IMR-90 (cell line): Measurements from ENCODE around the gene LPXN. TPM values are rescaled to one million over a fixed set of nuclear protein-coding genes. Genes with fewer than 3 reads are reported as not detected.

Experiments used
- ATAC-seq: fragments of 200-7000 bp; cut with Tn5 transposase; 2 replicates; pipeline ENCODE4 v1.9.1; 2020; ENCODE audit warnings: low read depth, mild to moderate bottlenecking, moderate library complexity
- BruUV-seq: library from RNA; stranded (reverse); fragments of 400-500 nt; replicated peaks from 2 replicates; lab custom pipeline; 2021; lab: Mats Ljungman, UMichigan
- CTCF ChIA-PET: fragments of 300-600 bp; formaldehyde crosslinking; extraction: SDS; loops from one replicate; lab custom pipeline; 2021; ENCODE audit warnings: antibody characterized with exemption; lab: Yijun Ruan, JAX
- POLR2A ChIA-PET: fragments of 300-600 bp; sonication (Branson Sonifier 250); formaldehyde crosslinking; loops from one replicate; lab custom pipeline; 2022; ENCODE audit warnings: antibody characterized with exemption; ENCODE audit not compliant: unreplicated experiment; lab: Charles Lee
- DNase-seq: peaks from one replicate; pipeline ENCODE4 v3.0.0; 2013
- H2AFZ ChIP-seq: replicated peaks from 2 replicates; pipeline ENCODE3; 2013; ENCODE audit warnings: low read length, mild to moderate bottlenecking; ENCODE audit not compliant: poor library complexity
- H2AK5ac ChIP-seq: 2 replicates; pipeline ENCODE4 v1.6.1; 2013; ENCODE audit warnings: low read depth, low read length, inconsistent platforms
- H2AK9ac ChIP-seq: replicated peaks from 2 replicates; pipeline ENCODE3; 2013; ENCODE audit warnings: mild to moderate bottlenecking, low read depth, low read length, moderate library complexity; ENCODE audit not compliant: poor library complexity
- H2BK120ac ChIP-seq: 2 replicates; pipeline ENCODE4 v1.6.1; 2013; ENCODE audit warnings: low read depth, low read length, inconsistent platforms
- H2BK15ac ChIP-seq: 3 replicates; pipeline ENCODE4 v1.6.1; 2013; ENCODE audit warnings: low read depth, low read length, inconsistent platforms
- H2BK20ac ChIP-seq: 2 replicates; pipeline ENCODE4 v1.6.1; 2013; ENCODE audit warnings: low read depth, mild to moderate bottlenecking, inconsistent platforms, low read length, moderate library complexity
- H2BK5ac ChIP-seq: 2 replicates; pipeline ENCODE4 v1.6.1; 2013; ENCODE audit warnings: mild to moderate bottlenecking, low read depth, low read length, inconsistent platforms; ENCODE audit not compliant: poor library complexity, severe bottlenecking
- H3K14ac ChIP-seq: replicated peaks from 2 replicates; pipeline ENCODE4 v1.6.1; 2013; ENCODE audit warnings: low read depth, low read length, inconsistent platforms
- H3K18ac ChIP-seq: 2 replicates; pipeline ENCODE4 v1.6.1; 2013; ENCODE audit warnings: low read depth, low read length, control low read depth
- H3K23ac ChIP-seq: 2 replicates; pipeline ENCODE4 v1.6.1; 2013; ENCODE audit warnings: low read depth, low read length, inconsistent platforms
- H3K27ac ChIP-seq: 2 replicates; pipeline ENCODE4 v1.5.1; 2013; ENCODE audit warnings: mild to moderate bottlenecking, control low read depth, low read length; ENCODE audit not compliant: insufficient read depth
- H3K27me3 ChIP-seq: 2 replicates; pipeline ENCODE4 v1.6.1; 2013; ENCODE audit warnings: low read length; ENCODE audit not compliant: control insufficient read depth, insufficient read depth
- H3K36me3 ChIP-seq: 2 replicates; pipeline ENCODE4 v1.6.1; 2013; ENCODE audit warnings: low read length, mixed read lengths; ENCODE audit not compliant: control insufficient read depth, insufficient read depth
- H3K4ac ChIP-seq: 2 replicates; pipeline ENCODE4 v1.6.1; 2013; ENCODE audit warnings: low read depth, low read length, inconsistent platforms
- H3K4me1 ChIP-seq: 2 replicates; pipeline ENCODE4 v1.6.1; 2013; ENCODE audit warnings: low read length, mixed read lengths; ENCODE audit not compliant: control insufficient read depth, insufficient read depth
- H3K4me2 ChIP-seq: 2 replicates; pipeline ENCODE4 v1.6.1; 2013; ENCODE audit warnings: low read depth, mild to moderate bottlenecking, control low read depth, low read length, moderate library complexity
- H3K4me3 ChIP-seq: 2 replicates; pipeline ENCODE4 v1.5.1; 2013; ENCODE audit warnings: low read depth, mild to moderate bottlenecking, control low read depth, low read length, moderate library complexity; ENCODE audit not compliant: insufficient read depth
- H3K56ac ChIP-seq: 2 replicates; pipeline ENCODE4 v1.6.1; 2013; ENCODE audit warnings: low read length, inconsistent platforms; ENCODE audit not compliant: insufficient read depth; ENCODE audit errors: extremely low read depth
- H3K79me1 ChIP-seq, 2 experiments: 2 replicates each; pipeline ENCODE4 v1.6.1; 2013; ENCODE audit warnings: low read length in 2 of 2, inconsistent platforms in 1 of 2, low read depth in 1 of 2
- H3K9ac ChIP-seq: 2 replicates; pipeline ENCODE4 v1.6.1; 2013; ENCODE audit warnings: low read depth, low read length, control low read depth
- H3K9me1 ChIP-seq: 2 replicates; pipeline ENCODE4 v1.6.1; 2013; ENCODE audit warnings: low read length, inconsistent platforms; ENCODE audit not compliant: insufficient read depth
- H3K9me3 ChIP-seq: 2 replicates; pipeline ENCODE4 v1.6.1; 2013; ENCODE audit warnings: low read length; ENCODE audit not compliant: control insufficient read depth, insufficient read depth
- H4K20me1 ChIP-seq: 2 replicates; pipeline ENCODE4 v1.6.1; 2013; ENCODE audit warnings: low read length, inconsistent platforms; ENCODE audit not compliant: insufficient read depth
- H4K5ac ChIP-seq: 2 replicates; pipeline ENCODE4 v1.6.1; 2013; ENCODE audit warnings: mild to moderate bottlenecking, low read depth, low read length, control low read depth
- H4K8ac ChIP-seq, 2 experiments: 2 replicates each; pipeline ENCODE4 v1.6.1; 2013; ENCODE audit warnings: low read depth in 2 of 2, low read length in 2 of 2, control low read depth in 1 of 2, inconsistent platforms in 1 of 2
- H4K91ac ChIP-seq: 2 replicates; pipeline ENCODE4 v1.6.1; 2013; ENCODE audit warnings: low read depth, low read length, inconsistent platforms; ENCODE audit not compliant: insufficient read depth
- CEBPB ChIP-seq: IDR thresholded peaks from 2 replicates; pipeline ENCODE4 v1.6.1; 2012; ENCODE audit warnings: low read depth, low read length, improper control_type of control experiment
- CHD1 ChIP-seq: IDR thresholded peaks from 2 replicates; pipeline ENCODE4 v1.6.1; 2012; ENCODE audit warnings: low read depth, low read length, improper control_type of control experiment
- CTCF ChIP-seq: conservative IDR thresholded peaks from 2 replicates; pipeline ENCODE4 v1.5.1; 2012; ENCODE audit warnings: mild to moderate bottlenecking, low read depth, low read length, improper control_type of control experiment
- ELK1 ChIP-seq: fragments of 150-350 bp; IDR thresholded peaks from 2 replicates; pipeline ENCODE4 v1.6.1; 2016; ENCODE audit warnings: low read depth, mild to moderate bottlenecking, low read length, moderate library complexity, borderline replicate concordance
- FOS ChIP-seq: fragments of 150-350 bp; IDR thresholded peaks from 2 replicates; pipeline ENCODE4 v1.6.1; 2016; ENCODE audit warnings: low read depth, low read length
- MAFK ChIP-seq: IDR thresholded peaks from 2 replicates; pipeline ENCODE4 v1.6.1; 2012; ENCODE audit warnings: low read depth, low read length, improper control_type of control experiment
- MAZ ChIP-seq: IDR thresholded peaks from 2 replicates; pipeline ENCODE4 v1.6.1; 2012; ENCODE audit warnings: low read depth, mild to moderate bottlenecking, low read length, improper control_type of control experiment, moderate library complexity, borderline replicate concordance
- MXI1 ChIP-seq: IDR thresholded peaks from 2 replicates; pipeline ENCODE4 v1.6.1; 2012; ENCODE audit warnings: low read depth, mild to moderate bottlenecking, low read length, moderate library complexity, borderline replicate concordance
- POLR2A ChIP-seq: IDR thresholded peaks from 2 replicates; pipeline ENCODE4 v1.6.1; 2012; ENCODE audit warnings: mild to moderate bottlenecking, low read depth, low read length
- RAD21 ChIP-seq: IDR thresholded peaks from 2 replicates; pipeline ENCODE4 v1.6.1; 2012; ENCODE audit warnings: low read length, improper control_type of control experiment
- RCOR1 ChIP-seq: IDR thresholded peaks from 2 replicates; pipeline ENCODE4 v1.6.1; 2012; ENCODE audit warnings: mild to moderate bottlenecking, low read length, improper control_type of control experiment; ENCODE audit not compliant: insufficient replicate concordance
- USF2 ChIP-seq: fragments of 150-350 bp; IDR thresholded peaks from 2 replicates; pipeline ENCODE4 v1.6.1; 2017; ENCODE audit warnings: mild to moderate bottlenecking, antibody characterized with exemption, low read length, low read depth
- WGBS, 2 experiments: methylation state at CpG; one replicate each; pipeline versions ENCODE4 v1.1.5 to v1.1.7; 2013; ENCODE audit warnings: missing lambda C conversion rate in 2 of 2; ENCODE audit not compliant: insufficient read length in 1 of 2; ENCODE audit errors: extremely low coverage in 2 of 2; 5-methylcytosine and 5-hydroxymethylcytosine counted together
- dilution Hi-C: fragments of 300-500 bp; cut with HindIII; formaldehyde crosslinking; loops from one replicate; pipeline ENCODE4 v1.14.3; 2018; ENCODE audit warnings: low sequenced_read_pairs; ENCODE audit not compliant: unreplicated experiment
- in situ Hi-C: fragments of 300-500 bp; cut with MboI; formaldehyde crosslinking; loops from 3 replicates; pipeline ENCODE4 v1.14.3; 2019; ENCODE audit warnings: low sequenced_read_pairs, inconsistent platforms, mixed read lengths
- intact Hi-C: fragments of 100-400 bp; cut with micrococcal nuclease; formaldehyde crosslinking; loops from 2 replicates; pipeline ENCODE4 v1.10.0; 2022
- polyA plus RNA-seq, 3 experiments: library from polyadenylated mRNA; depleted of rRNA; stranded (reverse); fragments of >200 nt; gene quantifications; 2 replicates each; pipeline ENCODE4 v1.2.3, GENCODE V29; 2012; ENCODE audit warnings: low replicate concordance in 1 of 3
- total RNA-seq: library from RNA; depleted of rRNA; stranded (reverse); fragments of >200 nt; gene quantifications from 2 replicates; pipeline ENCODE4 v1.2.3, GENCODE V29; 2012

Gene LPXN
- total and polyA plus RNA-seq, 2 of the 4 experiments (the other 2 are of a cell fraction): 13.4 to 15.7 TPM

- Histone ChIP-seq H3K4me2 (no peak overlapping the region), H2AK5ac (no peak overlapping the region), H3K27ac (no peak overlapping the region), H3K18ac (no peak overlapping the region), H2AK9ac (no peak overlapping the region), H3K4me3 (no peak overlapping the region), H3K4ac (no peak overlapping the region), H3K27me3 (no peaks in the 10 kb centered on the region), H3K23ac (no peak overlapping the region), H3K14ac (no peak overlapping the region), H3K4me1 (no peaks in the 10 kb centered on the region), H2BK120ac (no peak overlapping the region), H2AFZ (no peak overlapping the region), H2BK15ac (no peak overlapping the region), H3K9ac (no peak overlapping the region), H4K5ac (no peak overlapping the region), H2BK20ac (no peak overlapping the region), H3K79me1 (no peaks in the 10 kb centered on the region; a peak in 1 of 4 replicates), H3K36me3 (0 out of 2 replicates have a peak, but pooled peaks cover 1% of the 10 kb centered on the region), H3K9me3 (no peaks in the 10 kb centered on the region), H2BK5ac (no peak overlapping the region), H4K91ac (no peak overlapping the region), H4K8ac (no peak overlapping the region), H3K56ac (no peak overlapping the region), H3K9me1 (no peaks in the 10 kb centered on the region), H4K20me1 (no peaks in the 10 kb centered on the region)
- dilution Hi-C loops: no loop called here
- no peak for ATAC-seq
- no peak for DNase-seq
- CTCF ChIA-PET: no interaction called here
- WGBS, 2 experiments: no CpG with 5 or more reads among the region's 2 CpGs
- BruUV-seq: no TSS peak
- TF ChIP-seq CTCF (no peak), MXI1 (no peak), USF2 (no peak), CHD1 (no peak), ELK1 (no peak), RCOR1 (no peak), CEBPB (no peak), POLR2A (no peak), FOS (no peak), RAD21 (no peak), MAFK (no peak), MAZ (no peak)
- POLR2A ChIA-PET: no interaction called here
- in situ Hi-C loops: no loop called here
- intact Hi-C loops: no loop called here
Observed at GRCh38 chr11:58560842-58561241, 14.8 kb downstream of the LPXN start.
